ENCODE data around the gene TMEM14B.
"Not testable (repeated sequence)": the region's sequence is repeated elsewhere in the genome, so short reads cannot be mapped to it uniquely, and the experiment has no call there.

TMEM14B gene

DNA sequence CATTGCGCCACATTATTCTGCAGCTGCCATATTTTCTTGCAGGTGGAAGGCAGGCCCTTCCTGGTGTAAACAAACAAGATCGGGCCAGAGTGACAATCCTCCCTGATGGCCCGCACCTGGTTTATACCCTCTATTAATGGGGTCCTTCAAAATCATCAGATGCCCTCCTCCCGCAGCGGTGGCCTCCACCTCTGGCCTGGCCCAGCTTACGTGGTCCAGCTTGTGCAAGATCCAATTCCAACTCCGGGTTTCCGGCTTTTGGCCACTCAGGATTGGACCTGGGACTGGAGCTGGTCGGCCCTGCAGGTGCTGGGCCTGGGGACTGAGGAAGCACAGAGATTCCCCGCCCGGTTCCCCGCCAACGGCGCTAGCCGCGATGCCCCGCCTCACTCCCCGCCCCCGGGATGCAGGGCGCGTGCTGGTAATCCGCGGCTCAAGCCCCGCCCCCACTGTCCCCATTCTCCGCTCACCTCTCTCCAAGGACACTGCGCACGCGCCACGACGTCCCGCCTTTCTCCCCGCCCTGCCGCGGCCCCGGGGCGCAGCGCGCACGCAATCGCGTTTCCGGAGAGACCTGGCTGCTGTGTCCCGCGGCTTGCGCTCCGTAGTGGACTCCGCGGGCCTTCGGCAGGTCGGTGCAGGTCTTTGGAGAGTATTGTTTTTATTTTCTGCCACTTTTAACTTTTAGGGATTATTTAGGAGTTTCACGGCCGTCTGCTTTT lies at the start of gene TMEM14B:
Gene TMEM14B (plus strand): TSS at position 555 of the 722 bp plus-strand sequence. CDS start 1,441 bp downstream, outside the sequence.
- peak; percentile 95 for DNase-seq

DNA sequence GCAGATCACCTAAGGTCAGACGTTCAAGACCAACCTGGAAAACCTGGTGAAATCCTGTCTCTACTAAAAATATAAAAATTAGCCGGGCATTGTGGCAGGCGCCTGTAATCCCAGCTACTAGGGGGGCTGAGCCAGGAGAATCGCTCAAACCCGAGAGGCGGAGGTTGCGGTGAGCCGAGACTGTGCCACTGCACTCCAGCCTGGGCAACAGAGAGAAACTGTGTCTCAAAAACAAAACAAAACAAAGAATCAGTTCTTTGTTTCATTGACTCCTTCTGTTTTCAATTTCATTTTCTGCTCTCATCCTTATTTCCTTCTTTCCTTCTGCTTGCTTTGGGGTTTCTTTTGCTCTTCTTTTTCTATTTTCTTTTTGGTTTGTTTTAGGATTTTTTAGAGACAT lies 33.6 kb upstream of the TMEM14B start:
- no peak for DNase-seq

DNA sequence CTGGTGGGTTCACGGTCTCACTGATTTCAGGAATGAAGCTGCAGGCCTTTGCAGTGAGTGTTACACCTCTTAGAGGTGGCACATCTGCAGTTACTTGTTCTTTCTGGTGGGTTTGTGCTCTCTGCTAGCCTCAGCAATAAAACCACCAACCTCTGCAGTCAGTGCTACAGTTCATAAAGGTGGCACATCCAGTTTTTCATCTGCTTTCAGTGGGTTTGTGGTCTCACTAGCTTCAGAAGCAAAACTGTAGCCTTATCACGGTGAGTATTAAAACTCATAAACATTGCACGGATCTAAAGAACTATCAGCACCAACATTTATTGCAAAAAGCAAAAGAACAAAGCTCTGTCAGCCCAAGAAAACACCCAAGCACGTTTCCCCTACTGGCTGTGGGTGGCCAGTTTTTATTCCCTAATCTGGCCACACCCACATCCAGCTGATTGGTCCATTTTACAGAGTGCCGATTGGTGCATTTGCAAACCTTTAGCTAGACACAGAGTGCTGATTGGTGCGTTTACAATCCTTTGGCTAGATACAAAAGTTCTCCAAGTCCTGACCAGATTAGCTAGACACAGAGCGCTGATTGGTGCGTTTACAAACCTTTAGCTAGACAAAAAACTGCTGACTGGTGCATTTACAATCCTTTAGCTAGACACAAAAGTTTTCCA lies 28.2 kb upstream of the TMEM14B start:
- DNase-seq = no peak

DNA sequence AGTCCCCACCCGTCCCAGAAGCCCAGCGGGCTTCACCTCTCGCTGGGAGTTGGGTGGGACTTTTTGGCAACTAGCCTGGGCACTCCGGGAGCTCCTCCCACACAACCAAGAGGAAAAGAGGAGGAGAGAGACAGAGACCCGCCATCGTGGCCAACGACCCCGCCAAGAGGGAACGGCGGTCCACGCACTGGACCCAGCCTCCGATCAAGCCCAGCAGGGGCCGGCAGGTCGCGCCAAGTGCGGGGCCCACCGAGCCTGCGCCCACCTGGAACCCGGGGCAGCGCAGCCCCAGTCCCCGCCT lies 27.7 kb upstream of the TMEM14B start:
- DNase-seq = no peak

DNA sequence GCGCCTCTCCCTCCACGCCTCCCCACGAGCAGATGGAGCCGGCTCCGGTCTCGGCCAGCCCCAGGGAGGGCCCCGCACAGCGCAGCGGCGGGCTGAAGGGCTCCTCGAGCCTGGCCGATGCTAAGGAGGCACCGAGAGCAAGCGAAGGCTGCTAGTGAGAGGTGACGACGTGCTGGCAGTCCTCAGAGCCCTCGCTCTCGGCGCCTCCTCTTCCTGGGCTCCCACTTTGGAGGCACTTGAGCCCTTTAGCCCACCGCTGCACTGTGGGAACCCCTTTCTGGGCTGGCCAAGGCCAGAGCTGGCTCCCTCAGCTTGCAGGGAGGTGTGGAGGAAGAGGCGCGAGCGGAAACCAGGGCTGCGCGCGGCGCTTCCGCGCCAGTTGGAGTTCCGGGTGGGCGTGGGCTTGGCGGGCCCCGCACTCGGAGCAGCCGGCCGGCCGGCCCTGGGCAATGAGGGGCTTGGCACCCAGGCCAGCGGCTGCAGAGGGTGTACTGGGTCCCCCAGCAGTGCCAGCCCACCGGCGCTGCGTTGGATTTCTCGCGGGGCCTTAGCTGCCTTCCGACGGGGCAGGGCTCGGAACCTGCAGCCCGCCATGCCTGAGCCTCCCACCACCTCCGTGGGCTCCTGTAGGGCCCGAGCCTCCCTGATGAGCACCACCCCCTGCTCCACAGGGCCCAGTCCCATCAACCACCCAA lies 27.2 kb upstream of the TMEM14B start:
- DNase-seq = no peak

DNA sequence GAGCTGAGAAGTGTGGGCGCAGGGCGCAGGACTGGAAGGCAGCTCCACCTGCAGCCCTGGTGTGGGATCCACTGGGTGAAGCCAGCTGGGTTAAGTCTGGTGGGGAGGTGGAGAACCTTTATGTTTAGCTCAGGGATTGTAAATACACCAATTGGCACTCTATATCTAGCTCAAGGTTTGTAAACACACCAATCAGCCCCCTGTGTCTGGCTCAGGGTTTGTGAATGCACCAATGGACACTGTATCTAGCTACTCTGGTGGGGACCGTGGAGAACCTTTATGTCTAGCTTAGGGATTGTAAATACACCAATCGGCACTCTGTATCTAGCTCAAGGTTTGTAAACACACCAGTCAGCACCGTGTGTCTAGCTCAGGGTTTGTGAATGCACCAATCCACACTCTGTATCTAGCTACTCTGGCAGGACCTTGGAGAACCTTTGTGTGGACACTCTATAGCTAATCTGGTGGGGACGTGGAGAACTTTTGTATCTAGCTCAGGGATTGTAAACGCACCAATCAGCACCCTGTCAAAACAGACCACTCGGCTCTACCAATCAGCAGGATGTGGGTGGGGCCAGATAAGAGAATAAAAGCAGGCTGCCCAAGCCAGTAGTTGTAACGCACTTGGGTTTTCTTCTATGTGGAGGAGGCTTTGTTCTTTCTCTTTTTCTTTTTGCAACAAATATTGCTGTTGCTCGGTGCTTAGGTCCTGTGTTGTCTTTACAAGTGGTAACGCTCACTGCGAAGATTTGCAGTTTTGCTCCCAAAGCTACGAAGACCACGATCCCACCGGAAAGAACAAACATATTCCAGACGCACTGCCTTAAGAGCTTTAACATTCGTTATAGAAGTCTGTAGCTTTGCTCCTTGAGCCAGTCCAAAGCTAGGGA lies 26.4 kb upstream of the TMEM14B start:
- not testable (repeated sequence) for DNase-seq

DNA sequence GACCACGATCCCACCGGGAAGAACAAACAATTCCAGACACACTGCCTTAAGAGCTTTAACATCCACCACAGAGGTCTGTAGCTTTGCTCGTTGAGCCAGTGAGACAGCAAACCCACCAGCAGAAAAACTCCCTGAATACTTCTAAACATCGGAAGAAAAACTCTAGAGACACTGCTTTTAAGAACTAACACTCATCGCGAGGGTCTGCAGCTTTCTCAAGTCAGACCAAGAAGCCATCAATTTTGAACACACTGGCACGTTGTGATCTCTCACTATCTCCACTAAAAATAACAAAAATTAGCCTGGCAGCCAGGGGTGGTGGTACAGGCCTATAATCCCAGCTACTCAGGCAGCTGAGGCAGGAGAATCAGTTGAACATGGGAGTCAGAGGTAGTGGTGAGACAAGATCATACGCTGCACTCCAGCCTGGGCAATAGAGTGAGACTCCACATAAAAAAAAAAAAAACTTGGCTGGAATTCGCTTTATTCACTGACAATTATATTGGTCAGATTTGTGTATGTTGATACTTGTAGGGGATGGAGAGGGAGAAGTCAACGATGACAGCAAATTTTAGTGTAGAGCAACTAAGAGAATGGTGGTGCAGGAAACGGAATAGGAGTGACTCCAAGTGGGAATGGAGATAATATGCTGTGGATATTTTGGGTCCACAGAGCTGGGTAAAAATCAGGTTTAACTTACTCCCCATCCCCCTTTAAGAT lies 25.6 kb upstream of the TMEM14B start:
- no peak for DNase-seq

DNA sequence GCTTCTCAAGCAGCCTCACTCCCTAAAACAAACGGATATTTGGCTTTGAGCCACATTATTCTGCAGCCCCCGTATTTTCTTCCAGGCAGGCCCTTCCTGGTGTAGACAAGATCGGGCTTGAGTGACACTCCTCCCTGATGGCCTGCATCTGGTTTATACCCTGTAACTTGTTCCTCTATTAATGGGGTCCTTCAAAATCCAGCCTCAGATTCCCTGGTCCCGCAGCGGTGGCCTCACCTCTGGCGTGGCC lies 25.1 kb upstream of the TMEM14B start:
- no peak for DNase-seq

DNA sequence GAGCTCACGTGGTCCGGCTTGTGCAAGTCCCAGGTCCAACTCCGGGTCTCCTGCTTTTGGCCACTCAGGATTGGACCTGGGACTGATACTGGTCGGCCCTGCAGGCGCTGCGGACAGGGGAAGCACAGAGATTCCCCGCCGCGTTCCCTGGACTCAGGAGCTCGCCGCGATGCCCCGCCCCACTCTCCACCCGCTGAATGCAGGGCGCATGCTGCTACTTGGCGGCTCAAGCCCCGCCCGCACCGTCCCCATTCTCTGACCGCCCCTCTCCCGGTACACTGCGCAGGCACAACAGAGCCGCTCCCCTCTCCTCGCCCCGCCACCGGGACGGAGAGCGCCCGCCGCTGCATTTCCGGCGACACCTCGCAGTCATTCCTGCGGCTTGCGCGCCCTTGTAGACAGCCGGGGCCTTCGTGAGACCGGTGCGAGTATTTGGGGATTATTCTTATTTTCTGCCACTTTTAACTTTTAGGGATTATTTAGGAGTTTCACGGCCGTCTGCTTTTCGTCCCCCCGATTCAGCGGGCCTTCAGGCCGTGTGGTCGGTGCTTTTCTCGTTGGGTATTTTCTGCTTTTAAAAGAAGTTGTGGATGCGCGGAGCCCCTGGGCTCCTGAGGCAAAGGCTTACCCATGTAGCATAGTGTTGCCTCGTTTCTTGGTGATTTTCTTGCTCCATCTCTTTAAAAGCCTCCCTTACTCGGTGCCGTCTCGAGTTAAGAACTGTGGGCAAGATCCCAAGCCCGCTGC lies 24.6 kb upstream of the TMEM14B start, which contains the start of gene TMEM14C:
Gene TMEM14C (plus strand): TSS at position 251 of the 747 bp plus-strand sequence. CDS start 1,544 bp downstream, outside the sequence.
- DNase-seq = peak; percentile 96

DNA sequence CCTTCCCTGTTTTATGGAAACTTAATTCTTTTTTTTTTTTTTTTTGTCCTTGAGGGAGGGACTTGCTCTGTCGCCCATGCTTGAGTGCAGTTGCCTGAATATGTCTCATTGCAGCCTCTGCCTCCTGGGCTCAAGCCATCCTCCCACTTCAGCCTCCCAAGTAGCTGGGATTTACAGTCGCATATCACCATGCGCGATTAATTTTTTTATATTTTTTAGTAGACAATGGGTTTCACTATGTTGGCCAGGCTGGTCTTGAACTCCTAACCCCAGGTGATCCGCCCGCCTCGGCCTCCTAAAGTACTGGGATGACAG lies 24.1 kb upstream of the TMEM14B start:
- no peak for DNase-seq

DNA sequence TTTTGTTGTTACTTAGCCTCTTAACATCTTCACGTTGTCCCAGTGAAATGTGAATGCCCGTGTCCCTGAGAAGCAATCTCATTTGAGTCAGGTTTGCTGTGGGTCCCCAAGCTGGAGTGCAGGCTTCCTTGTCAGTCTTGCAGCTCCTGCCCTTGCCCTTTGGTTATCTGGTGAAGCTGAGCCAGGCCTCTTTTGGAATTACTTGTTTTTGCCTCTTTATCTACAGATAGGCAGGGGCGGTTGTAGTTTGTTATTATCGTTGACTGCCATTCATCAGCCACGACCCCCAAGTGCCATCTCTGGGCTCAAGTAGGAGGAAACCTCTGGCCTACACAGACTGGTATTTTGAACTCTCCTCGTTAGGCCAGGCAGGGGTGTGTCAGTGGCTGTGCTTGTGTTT lies 22.6 kb upstream of the TMEM14B start:
- no peak for DNase-seq

DNA sequence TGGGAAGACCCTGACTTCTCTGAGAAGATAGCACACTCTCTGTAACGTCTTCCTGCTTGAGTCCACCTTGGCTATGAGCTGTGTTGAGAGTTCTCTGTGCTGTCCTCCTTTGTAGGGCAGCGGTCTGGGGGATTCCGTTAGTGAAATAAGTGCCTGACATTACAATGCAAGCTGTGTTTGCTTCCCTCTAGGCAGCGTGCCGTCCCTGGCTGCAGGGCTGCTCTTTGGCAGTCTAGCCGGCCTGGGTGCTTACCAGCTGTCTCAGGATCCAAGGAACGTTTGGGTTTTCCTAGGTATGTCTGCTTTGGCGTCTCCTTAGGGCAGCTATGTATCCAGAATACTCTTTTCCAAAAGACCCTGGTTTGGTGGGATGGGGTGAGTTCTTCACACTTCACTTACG lies 21.9 kb upstream of the TMEM14B start:
- no peak for DNase-seq

DNA sequence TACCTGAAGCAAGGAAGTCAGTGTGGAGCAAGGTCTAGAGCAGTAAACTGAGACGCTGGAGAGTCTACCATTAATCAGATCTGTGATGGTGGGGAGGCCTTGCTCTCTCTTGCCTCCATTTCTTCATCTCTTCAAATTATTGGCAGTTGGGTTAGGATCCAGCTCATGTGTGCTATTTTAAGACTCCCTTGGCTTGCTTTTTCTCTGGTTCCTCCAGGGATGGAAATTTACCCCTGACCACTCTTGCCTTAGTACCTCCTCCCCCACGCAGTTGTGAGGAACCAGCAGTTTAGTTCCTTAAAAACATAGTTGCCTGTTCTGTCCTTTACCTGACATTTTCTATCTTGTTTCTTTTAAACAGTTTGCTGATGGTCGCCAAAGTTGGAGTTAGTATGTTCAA lies 17.4 kb upstream of the TMEM14B start:
- DNase-seq = no peak

DNA sequence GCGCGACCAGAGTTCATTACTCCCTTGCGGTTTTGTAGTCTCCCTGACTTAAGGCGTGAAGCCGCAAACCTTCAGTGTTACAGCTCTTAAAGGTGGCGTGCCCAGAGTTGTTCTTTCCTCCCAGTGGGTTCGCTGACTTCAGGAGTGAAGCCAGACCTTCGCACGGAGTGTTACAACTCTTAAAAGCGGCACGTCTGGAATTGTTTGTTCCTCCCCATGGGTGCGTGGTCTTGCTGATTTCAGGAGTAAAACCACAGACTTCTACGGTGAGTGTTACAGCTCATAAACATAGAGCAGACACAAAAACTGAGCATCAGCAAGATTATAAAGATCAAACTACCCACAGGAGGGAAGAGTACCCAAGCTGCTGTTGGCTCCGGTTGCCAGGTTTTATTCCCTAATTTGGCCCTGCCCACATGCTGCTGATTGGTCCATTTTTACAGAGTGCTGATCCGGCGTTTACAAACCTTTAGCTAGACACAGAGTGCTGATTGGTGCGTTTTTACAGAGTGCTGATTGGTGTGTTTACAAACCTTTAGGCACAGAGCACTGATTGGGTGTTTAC lies 14.4 kb upstream of the TMEM14B start:
- no peak for DNase-seq

DNA sequence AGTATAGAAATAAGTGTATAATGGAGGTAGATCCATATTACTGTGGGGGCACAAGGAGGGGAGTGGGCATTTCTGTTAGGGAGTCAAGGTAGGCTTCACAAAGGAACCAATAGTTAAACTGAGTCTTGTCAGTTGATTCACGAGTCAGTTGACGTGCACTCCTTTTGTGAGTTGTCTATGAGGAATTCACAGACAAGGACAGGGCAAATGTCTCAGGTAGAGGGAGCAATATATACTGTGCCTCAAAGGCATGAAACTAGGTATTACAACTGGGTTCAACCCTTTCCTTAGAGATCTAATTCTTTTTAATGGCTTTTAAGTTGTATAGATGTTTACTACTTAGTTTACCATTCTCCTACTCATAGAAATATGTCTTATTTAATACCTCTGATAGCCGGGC lies 13.7 kb upstream of the TMEM14B start:
- no peak for DNase-seq

DNA sequence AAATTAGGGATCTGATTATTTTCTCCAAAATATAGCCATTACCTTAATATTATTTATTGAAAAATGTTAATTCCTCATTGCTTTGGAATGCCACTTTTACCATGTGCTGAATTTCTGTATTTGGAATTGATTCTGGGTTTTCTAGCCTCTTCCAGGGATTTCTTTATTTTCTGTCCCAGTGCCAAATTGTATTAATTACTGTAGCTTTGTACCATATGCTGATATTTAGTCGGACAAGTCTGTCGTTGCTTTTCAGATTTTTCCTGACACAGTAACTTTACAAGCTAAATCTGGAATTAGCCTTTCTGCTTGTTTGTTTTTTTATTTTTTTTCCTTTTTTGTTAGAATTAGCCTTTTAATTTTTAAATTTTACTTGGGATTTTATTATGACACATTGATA lies 10.9 kb upstream of the TMEM14B start:
- DNase-seq = no peak

DNA sequence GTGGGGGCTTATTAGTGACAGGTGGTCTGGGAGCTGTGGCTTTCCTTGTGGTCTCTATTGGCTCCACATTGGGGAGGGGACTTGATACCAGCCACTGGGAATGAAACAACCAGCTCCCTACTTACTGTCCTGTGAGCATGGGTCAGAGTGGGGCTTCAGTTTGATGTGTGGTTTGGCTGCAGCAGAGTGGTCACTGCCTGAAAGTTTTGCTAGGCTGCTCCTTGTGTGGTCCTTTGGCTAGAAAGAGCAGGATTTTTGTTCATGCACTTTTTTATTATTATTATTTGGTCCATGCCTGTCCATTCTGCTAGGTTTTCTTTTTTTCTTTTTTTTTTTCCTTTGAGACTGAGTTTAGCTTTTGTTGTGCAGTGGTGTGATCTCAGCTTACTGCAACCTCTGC lies 7.5 kb upstream of the TMEM14B start:
- DNase-seq = no peak

DNA sequence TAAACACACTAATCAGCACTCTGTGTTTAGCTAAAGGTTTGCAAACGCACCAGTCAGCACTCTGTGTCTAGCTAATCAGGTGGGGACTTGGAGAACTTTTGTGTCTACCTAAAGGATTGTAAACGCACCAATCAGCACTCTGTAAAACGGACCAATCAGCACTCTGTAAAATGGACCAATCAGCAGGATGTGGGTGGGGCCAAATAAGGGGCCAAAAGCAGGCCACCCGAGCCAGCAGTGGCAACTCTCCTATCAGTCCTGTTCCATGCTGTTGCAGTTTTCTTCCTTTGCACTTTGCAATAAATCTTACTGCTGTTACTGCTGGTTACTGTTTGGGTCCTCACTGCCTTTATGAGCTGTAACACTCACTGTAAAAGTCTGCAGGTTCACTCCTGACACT lies 6.0 kb upstream of the TMEM14B start:
- DNase-seq = not testable (repeated sequence)

DNA sequence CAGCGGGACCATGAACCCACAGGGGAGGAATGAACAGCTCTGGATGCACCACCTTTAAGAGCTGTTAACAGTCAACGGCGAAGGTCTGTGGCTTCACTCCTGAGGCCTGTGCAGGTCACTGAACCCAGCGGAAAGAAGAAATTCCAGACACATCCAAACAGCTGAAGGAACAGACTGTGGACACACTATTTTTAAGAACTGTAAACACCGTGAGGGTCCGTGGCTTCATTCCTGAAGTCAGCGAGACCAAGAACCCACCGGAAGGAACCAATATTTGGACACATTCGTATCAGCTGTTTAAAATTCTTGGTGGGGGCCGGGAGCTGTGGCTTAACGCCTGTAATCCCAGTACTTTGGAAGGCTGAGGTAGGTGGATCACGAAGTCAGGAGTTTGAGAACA lies 5.4 kb upstream of the TMEM14B start:
- no peak for DNase-seq

DNA sequence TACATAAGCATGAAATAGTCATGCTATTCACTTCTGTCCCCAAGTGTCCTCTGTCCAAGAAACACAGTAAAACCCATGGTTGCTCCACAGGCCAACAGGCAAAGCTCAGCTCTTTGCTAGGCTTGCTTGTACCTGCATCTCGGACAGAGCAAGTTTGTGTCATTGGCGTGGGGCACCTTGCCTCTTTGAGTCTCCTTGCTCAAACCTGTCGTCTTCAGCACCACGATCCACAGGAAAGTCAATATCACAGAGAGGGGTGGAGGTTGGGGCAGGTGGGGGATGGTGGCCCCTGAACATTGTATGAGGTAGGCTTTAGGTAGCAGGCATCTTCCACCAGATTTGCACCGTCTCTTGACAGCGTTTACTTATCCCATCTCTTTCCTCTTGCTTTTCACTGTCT lies 4.1 kb upstream of the TMEM14B start:
- no peak for DNase-seq

DNA sequence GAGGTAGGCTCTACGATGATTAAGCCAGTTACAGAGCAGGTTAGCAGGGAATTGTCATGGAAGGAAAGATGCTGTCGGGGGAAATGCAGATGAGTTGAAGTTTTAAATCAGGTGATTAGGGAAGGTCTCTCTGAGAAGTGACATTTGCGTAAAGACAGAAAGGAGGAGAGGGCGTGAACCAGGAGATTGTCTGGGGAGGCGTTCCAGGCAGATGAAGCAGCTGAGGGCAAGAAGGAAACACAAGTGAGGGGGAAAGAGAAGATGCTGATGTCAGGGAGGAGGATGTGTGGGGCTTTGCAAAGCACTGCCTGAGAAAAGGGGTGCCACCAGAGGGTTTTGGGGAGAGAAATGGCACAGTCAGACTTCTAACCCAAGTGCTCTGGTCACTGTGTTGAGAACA lies 2.5 kb upstream of the TMEM14B start:
- DNase-seq = no peak

DNA sequence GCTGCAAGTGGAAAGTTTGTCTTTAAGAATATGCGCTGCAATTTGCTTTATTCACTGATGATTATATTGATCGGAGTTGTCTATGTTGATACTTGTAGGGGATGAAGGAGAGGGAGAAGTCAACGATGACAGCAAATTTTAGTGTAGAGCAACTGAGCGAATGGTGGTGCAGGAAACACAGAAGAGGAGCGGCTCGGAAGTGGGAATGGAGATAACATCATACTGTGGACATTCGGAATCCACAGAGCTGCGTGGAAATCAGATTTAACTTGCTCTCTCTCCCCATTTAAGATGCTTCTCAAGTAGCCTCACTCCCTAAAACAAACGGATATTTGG lies 722 bp upstream of the TMEM14B start:
- no peak for DNase-seq

Measured in kidney glomerular epithelial cell (primary cell).